Choroid plexus epithelial cell (primary cell): ENCODE data around the gene CD300LG.

ENCODE experiments used
- DNase-seq: peaks from one replicate; pipeline ENCODE4 v3.0.0-alpha.2; 2010; ENCODE audit warnings: low read depth
- H3K4me3 ChIP-seq: 2 replicates; pipeline ENCODE4 v1.5.1; 2011; ENCODE audit warnings: low read depth, mild to moderate bottlenecking, control low read depth, low read length, moderate library complexity
- CTCF ChIP-seq: conservative IDR thresholded peaks from 2 replicates; pipeline ENCODE4 v1.5.1; 2011; ENCODE audit warnings: low read depth, mild to moderate bottlenecking, control low read depth, inconsistent platforms, low read length, moderate library complexity

The CD300LG gene

GRCh38 chr17:43823350-43824084, 23.5 kb upstream of the CD300LG start:
- no peak for DNase-seq
- no peak for TF ChIP-seq CTCF
- H3K4me3 ChIP-seq, result no peak overlapping the region

- no peak for DNase-seq
- no peak overlapping the region for H3K4me3 ChIP-seq
- no peak for TF ChIP-seq CTCF
These were observed 21.4 kb upstream of the CD300LG start for GRCh38 chr17:43825567-43825966.

GRCh38 chr17:43826206-43826605, 20.8 kb upstream of the CD300LG start:
- no peak for DNase-seq
- H3K4me3 ChIP-seq, result no peak overlapping the region
- no peak for TF ChIP-seq CTCF

- no peak for DNase-seq
- no peak for TF ChIP-seq CTCF
- H3K4me3 ChIP-seq, result no peak overlapping the region
These were observed 19.4 kb upstream of the CD300LG start for GRCh38 chr17:43827596-43827995.

- no peak for TF ChIP-seq CTCF
- H3K4me3 ChIP-seq, result no peak overlapping the region
- no peak for DNase-seq
These were observed 17.2 kb upstream of the CD300LG start for GRCh38 chr17:43829738-43830137.

- no peak for TF ChIP-seq CTCF
- DNase-seq, result no peak
- H3K4me3 ChIP-seq, result no peak overlapping the region
These were observed 16.4 kb upstream of the CD300LG start for GRCh38 chr17:43830510-43831140.

- DNase-seq, result no peak
- no peak overlapping the region for H3K4me3 ChIP-seq
- TF ChIP-seq CTCF, result no peak
These were observed 15.3 kb upstream of the CD300LG start for GRCh38 chr17:43831633-43832032.
